Mucosa of gallbladder (tissue), 1 donor: ENCODE results near the gene MYLK4. TPM values are rescaled to one million over a fixed set of nuclear protein-coding genes. Genes with fewer than 3 reads are reported as not detected.

Source experiments
- DNase-seq: peaks from one replicate; pipeline ENCODE4 v3.0.0-alpha.2; 2020; ENCODE audit warnings: low spot score
- total RNA-seq: library from RNA; stranded (reverse); gene quantifications from one replicate; pipeline ENCODE4 v1.2.1, GENCODE V29; 2021
- donor health status: DM: no; HTN: no; CAD: no.

Gene MYLK4
- total RNA-seq, 1 donor from 2014 or later: 0.63 TPM

GRCh38 chr6:2756687-2757224, 6.0 kb upstream of the MYLK4 start:
- no peak for DNase-seq

GRCh38 chr6:2756241-2756640, 5.5 kb upstream of the MYLK4 start:
- no peak for DNase-seq

- no peak for DNase-seq
These were observed 4.7 kb upstream of the MYLK4 start for GRCh38 chr6:2755456-2755855.

- no peak for DNase-seq
These were observed 4.2 kb upstream of the MYLK4 start for GRCh38 chr6:2754911-2755310.

GRCh38 chr6:2754393-2754792, 3.7 kb upstream of the MYLK4 start:
- no peak for DNase-seq

- DNase-seq: no peak
These were observed 3.0 kb upstream of the MYLK4 start for GRCh38 chr6:2753743-2754142.

GRCh38 chr6:2753110-2753489, 2.4 kb upstream of the MYLK4 start:
- no peak for DNase-seq

GRCh38 chr6:2752477-2753109, 1.9 kb upstream of the MYLK4 start:
- no peak for DNase-seq

GRCh38 chr6:2751871-2752270, 1.1 kb upstream of the MYLK4 start:
- no peak for DNase-seq

GRCh38 chr6:2749969-2750600, 637 bp downstream of the MYLK4 start:
- DNase-seq: peak; percentile 61

GRCh38 chr6:2748183-2748582, 2.5 kb downstream of the MYLK4 start:
- no peak for DNase-seq

GRCh38 chr6:2746557-2747061, 4.1 kb downstream of the MYLK4 start:
- DNase-seq: no peak

GRCh38 chr6:2745246-2745645, 5.5 kb downstream of the MYLK4 start:
- no peak for DNase-seq

GRCh38 chr6:2744778-2745177, 5.9 kb downstream of the MYLK4 start:
- no peak for DNase-seq

- no peak for DNase-seq
These were observed 6.4 kb downstream of the MYLK4 start for GRCh38 chr6:2744209-2744771.

GRCh38 chr6:2743280-2744208, 7.2 kb downstream of the MYLK4 start:
- no peak for DNase-seq

GRCh38 chr6:2741756-2742155, 9.0 kb downstream of the MYLK4 start:
- DNase-seq: no peak

GRCh38 chr6:2740581-2740980, 10.1 kb downstream of the MYLK4 start:
- DNase-seq: no peak

- DNase-seq: no peak
These were observed 11.4 kb downstream of the MYLK4 start for GRCh38 chr6:2739335-2739734.

- peak; percentile 54 for DNase-seq
These were observed 12.2 kb downstream of the MYLK4 start for GRCh38 chr6:2738373-2738979.

GRCh38 chr6:2737885-2738284, 12.8 kb downstream of the MYLK4 start:
- DNase-seq: no peak
